Esophagus squamous epithelium (tissue), 5 donors: ENCODE measurements around the gene CCDC121. TPM values are rescaled to one million over a fixed set of nuclear protein-coding genes. Genes with fewer than 3 reads are reported as not detected.

Experiments used
- DNase-seq: peaks from one replicate; lab custom pipeline; 2025; lab: John Stamatoyannopoulos, UW
- H3K27ac ChIP-seq, 4 donors: fragments of 200-600 bp; sonication (generic); one replicate each; pipeline ENCODE4 v1.5.1; 2016 to 2019; ENCODE audit warnings: mild to moderate bottlenecking in 1 of 4
- H3K27me3 ChIP-seq, 4 donors: fragments of 200-600 bp; sonication (generic); 1 replicate in 3 of 4; 2 replicates in 1 of 4; pipeline versions ENCODE4 v1.5.1 to v1.6.0; 2017 to 2021; ENCODE audit warnings: antibody characterized with exemption in 1 of 4
- H3K36me3 ChIP-seq, 3 donors: fragments of 200-600 bp; sonication (generic); one replicate each; pipeline ENCODE4 v1.5.1; 2016 to 2019
- H3K4me1 ChIP-seq, 3 donors: fragments of 200-600 bp; sonication (generic); one replicate each; pipeline ENCODE4 v1.5.1; 2017 to 2019
- H3K4me3 ChIP-seq, 4 donors: fragments of 200-600 bp; sonication (generic); 1 replicate in 3 of 4; 2 replicates in 1 of 4; pipeline ENCODE4 v1.5.1; 2016 to 2019; ENCODE audit warnings: mild to moderate bottlenecking in 2 of 4, moderate library complexity in 1 of 4
- H3K9me3 ChIP-seq, 3 donors: fragments of 200-600 bp; sonication (generic); one replicate each; pipeline ENCODE4 v1.5.1; 2016 to 2019
- POLR2A ChIP-seq, 4 donors: fragments of 450-650 bp; IDR thresholded peaks; one replicate each; pipeline ENCODE4 v1.6.1; 2017; ENCODE audit warnings: antibody characterized with exemption in 4 of 4, mild to moderate bottlenecking in 4 of 4, moderate library complexity in 3 of 4
- WGBS, 2 donors: methylation state at CpG; one replicate each; pipeline ENCODE4 v1.1.5; 2018; 5-methylcytosine and 5-hydroxymethylcytosine counted together
- intact Hi-C: fragments of 100-400 bp; cut with DNase I; formaldehyde crosslinking; loops from one replicate; pipeline ENCODE4 v1.15.0; 2022
- total RNA-seq, 4 donors: library from RNA; depleted of rRNA; stranded (reverse); fragments of >200 nt; gene quantifications; one replicate each; pipeline ENCODE4 v1.1.0, GENCODE V29; 2016
- TF ChIP-seq, protein P1 (sequence below), 6 experiments: fragments of 450-650 bp in 4 of 6; fragments of 200-600 bp in 2 of 6; sonication (generic) in 2 of 6; IDR thresholded peaks; one replicate each; pipeline ENCODE4 v1.5.1; 2016 to 2019; ENCODE audit warnings: antibody characterized with exemption in 6 of 6, mild to moderate bottlenecking in 4 of 6, moderate library complexity in 4 of 6
- donor health status: DM: yes; HTN: yes; CAD: no.

The CCDC121 gene
- total RNA-seq, 4 donors from 2014 or later: 0.44 to 3.1 (median 1.4) TPM

DNA sequence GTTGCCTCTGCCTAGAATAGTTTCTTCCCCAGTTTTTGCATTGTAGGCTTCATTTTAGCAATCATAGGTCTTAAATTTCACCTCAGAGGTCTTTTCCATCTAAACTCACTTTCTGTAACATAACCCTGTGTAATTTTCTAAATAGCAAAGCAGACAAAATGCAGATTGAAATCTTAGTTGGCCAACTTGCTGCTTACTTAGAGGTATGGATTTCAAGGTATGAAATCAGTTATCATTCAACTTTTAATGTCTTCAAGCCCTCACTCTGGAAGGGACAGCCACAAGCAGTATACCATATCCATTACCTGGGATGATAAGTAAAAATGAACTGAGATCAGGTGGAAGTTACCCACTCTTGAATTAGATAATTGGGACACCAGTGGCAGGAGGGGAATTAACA lies 3.9 kb downstream of the CCDC121 start:
- TF ChIP-seq, protein P1, sequence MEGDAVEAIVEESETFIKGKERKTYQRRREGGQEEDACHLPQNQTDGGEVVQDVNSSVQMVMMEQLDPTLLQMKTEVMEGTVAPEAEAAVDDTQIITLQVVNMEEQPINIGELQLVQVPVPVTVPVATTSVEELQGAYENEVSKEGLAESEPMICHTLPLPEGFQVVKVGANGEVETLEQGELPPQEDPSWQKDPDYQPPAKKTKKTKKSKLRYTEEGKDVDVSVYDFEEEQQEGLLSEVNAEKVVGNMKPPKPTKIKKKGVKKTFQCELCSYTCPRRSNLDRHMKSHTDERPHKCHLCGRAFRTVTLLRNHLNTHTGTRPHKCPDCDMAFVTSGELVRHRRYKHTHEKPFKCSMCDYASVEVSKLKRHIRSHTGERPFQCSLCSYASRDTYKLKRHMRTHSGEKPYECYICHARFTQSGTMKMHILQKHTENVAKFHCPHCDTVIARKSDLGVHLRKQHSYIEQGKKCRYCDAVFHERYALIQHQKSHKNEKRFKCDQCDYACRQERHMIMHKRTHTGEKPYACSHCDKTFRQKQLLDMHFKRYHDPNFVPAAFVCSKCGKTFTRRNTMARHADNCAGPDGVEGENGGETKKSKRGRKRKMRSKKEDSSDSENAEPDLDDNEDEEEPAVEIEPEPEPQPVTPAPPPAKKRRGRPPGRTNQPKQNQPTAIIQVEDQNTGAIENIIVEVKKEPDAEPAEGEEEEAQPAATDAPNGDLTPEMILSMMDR (IDR thresholded peaks at IDR 0.05): no peak
- TF ChIP-seq POLR2A (IDR thresholded peaks at IDR 0.05): no peak
- H3K27me3 ChIP-seq: no peaks in the 10 kb centered on the region
- H3K9me3 ChIP-seq: no peaks in the 10 kb centered on the region
- peaks cover 7 to 33% (median 16%) of the 10 kb centered on the region in 3 donors for H3K4me1 ChIP-seq
- H3K27ac ChIP-seq: no peak overlapping the region
- H3K36me3 ChIP-seq: peaks cover 4 to 46% (median 10%) of the 10 kb centered on the region in 3 donors
- no peak overlapping the region for H3K4me3 ChIP-seq
- no peak for DNase-seq
- intact Hi-C loops: no loop called here

DNA sequence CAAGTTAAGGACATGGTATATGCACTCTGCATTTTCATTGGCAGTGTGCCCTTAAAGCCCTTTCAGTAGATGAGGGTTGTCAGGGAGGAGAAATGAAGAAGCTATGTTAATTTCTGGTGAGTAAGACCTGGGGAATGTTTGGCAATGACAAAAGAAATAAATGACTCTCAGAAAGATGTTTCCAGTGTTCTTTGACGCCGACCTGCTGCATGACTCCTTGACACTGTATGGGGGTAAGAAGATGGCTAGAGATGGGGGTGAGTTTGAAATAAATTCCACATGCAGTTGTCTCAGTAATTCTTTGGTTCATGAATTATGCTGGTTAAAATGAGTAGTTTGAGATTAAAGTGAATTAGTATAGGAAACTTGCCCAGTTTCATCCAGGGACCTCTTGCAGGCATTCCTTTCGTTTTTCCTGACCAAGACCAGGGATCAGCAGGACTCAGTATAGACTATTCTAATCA lies 5.9 kb downstream of the CCDC121 start:
- Histone ChIP-seq H3K27me3 (no peaks in the 10 kb centered on the region), H3K36me3 (peaks cover 4 to 66% (median 14%) of the 10 kb centered on the region in 3 donors), H3K4me3 (no peak overlapping the region), H3K27ac (no peak overlapping the region), H3K4me1 (peaks cover 6 to 19% (median 8%) of the 10 kb centered on the region in 3 donors), H3K9me3 (no peaks in the 10 kb centered on the region)
- WGBS, 2 donors: 52 to 56% methylated on average over 3 of the region's 3 CpGs
- no peak for DNase-seq
- TF ChIP-seq, protein P1 (IDR thresholded peaks at IDR 0.05): no peak
- TF ChIP-seq POLR2A (IDR thresholded peaks at IDR 0.05): no peak
- intact Hi-C loops: no loop called here

DNA sequence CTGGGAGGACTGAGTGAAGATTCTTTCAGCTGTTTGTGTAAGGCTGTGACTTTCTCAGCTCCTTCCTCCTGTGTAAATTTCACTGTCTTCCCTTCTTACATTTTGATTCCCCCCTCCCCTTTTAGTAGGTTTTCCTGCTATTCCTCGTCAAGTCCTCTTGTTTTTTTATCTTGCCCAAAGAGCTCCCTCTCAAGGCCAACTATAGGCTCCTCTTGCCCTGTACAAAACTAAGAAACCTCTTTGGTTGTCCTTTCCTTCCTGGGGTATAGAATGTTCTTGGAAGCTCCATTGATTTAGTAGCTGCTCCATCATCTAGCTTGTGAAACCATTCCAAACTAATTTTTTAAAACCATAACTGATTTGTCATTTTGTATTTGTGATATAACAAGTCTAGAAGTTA lies 7.3 kb downstream of the CCDC121 start:
- intact Hi-C loops: no loop called here
- no peak overlapping the region for H3K27ac ChIP-seq
- TF ChIP-seq, protein P1 (IDR thresholded peaks at IDR 0.05): no peak
- no peak for TF ChIP-seq POLR2A (IDR thresholded peaks at IDR 0.05)
- no peak overlapping the region for H3K4me3 ChIP-seq
- H3K27me3 ChIP-seq: no peaks in the 10 kb centered on the region
- H3K4me1 ChIP-seq: peaks cover 0 to 5% (median 0%) of the 10 kb centered on the region in 3 donors
- DNase-seq: no peak
- peaks cover 4 to 81% (median 28%) of the 10 kb centered on the region in 3 donors for H3K36me3 ChIP-seq
- H3K9me3 ChIP-seq: no peaks in the 10 kb centered on the region
- 59 to 67% methylated on average over 1 of the region's 1 CpG for WGBS, 2 donors

DNA sequence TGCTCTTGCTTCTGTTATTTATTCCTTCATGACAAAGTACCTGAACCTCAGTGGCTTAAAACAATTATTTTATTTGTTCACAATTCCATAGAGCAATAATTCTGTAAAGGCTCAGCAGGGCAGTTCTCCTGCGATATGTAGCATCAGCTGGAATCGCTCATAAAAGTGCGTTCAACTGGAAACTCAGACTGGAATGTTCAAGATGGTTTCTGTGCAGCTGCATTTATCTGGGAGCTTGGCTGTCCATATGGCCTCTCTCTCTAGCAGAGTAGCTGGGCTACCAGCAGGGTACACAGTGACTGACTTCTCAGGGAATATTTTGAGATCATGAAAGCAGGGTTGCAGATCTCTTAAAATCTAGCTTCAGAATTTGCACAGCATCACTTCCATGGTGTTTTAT lies 13.5 kb downstream of the CCDC121 start:
- no peaks in the 10 kb centered on the region for H3K27me3 ChIP-seq
- no peak overlapping the region for H3K27ac ChIP-seq
- peaks cover 0 to 97% (median 44%) of the 10 kb centered on the region in 3 donors for H3K36me3 ChIP-seq
- no peak for TF ChIP-seq POLR2A (IDR thresholded peaks at IDR 0.05)
- TF ChIP-seq, protein P1 (IDR thresholded peaks at IDR 0.05): no peak
- no peak overlapping the region for H3K4me3 ChIP-seq
- H3K4me1 ChIP-seq: no peaks in the 10 kb centered on the region
- no peaks in the 10 kb centered on the region for H3K9me3 ChIP-seq
- intact Hi-C loops: no loop called here
- no peak for DNase-seq
- 91 to 94% methylated on average over 3 of the region's 3 CpGs for WGBS, 2 donors

DNA sequence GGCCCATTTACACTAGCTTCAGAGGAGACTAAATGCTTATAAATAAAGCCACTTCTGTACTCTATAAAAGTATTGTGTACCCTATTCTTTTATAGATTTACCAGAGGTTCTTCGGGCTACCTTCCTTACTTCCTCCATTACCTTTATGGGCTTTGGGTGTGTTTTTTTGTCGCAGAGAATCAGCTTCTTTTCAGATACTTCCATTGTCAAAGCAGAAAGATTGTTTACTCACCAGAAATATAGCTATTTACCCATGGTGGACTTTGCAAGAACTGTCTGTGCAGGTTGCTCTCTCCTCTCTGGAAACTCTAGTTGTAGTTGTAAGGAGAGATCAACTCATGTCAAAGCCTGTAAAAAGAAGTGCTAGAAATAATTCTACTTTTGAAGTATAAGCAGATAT lies 14.8 kb downstream of the CCDC121 start:
- TF ChIP-seq POLR2A (IDR thresholded peaks at IDR 0.05): no peak
- TF ChIP-seq, protein P1 (IDR thresholded peaks at IDR 0.05): no peak
- H3K36me3 ChIP-seq: peaks cover 0 to 96% (median 45%) of the 10 kb centered on the region in 3 donors
- intact Hi-C loops: no loop called here

More for the DNA sequence above, 14.8 kb downstream of the CCDC121 start:
- Histone ChIP-seq H3K4me1 (no peaks in the 10 kb centered on the region), H3K27me3 (no peaks in the 10 kb centered on the region), H3K4me3 (no peak overlapping the region), H3K9me3 (no peaks in the 10 kb centered on the region), H3K27ac (no peak overlapping the region)
- DNase-seq: no peak
- WGBS, 2 donors: 87 to 91% methylated on average over 2 of the region's 2 CpGs
